CD8-positive, alpha-beta memory T cell (primary cell): Measurements from ENCODE around the gene DCDC2B. TPM values are rescaled to one million over a fixed set of nuclear protein-coding genes. Genes with fewer than 3 reads are reported as not detected.

ENCODE experiments used
- CTCF ChIA-PET: fragments of 350-600 bp; sonication (Branson Sonifier 250); formaldehyde crosslinking; loops from one replicate; lab custom pipeline; 2021; ENCODE audit warnings: antibody characterized with exemption; lab: Charles Lee
- POLR2A ChIA-PET: fragments of 350-600 bp; sonication (Branson Sonifier 250); formaldehyde crosslinking; loops from one replicate; lab custom pipeline; 2021; ENCODE audit warnings: antibody characterized with exemption; lab: Charles Lee
- DNase-seq, 5 donors: peaks; one replicate each; pipeline versions ENCODE4 v3.0.0 to v3.0.0-alpha.2; 2020 to 2022; ENCODE audit warnings: mixed read lengths in 1 of 5
- H3K27ac ChIP-seq: one replicate; pipeline ENCODE4 v1.7.0; 2013; ENCODE audit warnings: low read depth, mild to moderate bottlenecking, low read length, moderate library complexity
- H3K27me3 ChIP-seq: 2 replicates; pipeline ENCODE4 v1.7.0; 2013; ENCODE audit warnings: low read length, mild to moderate bottlenecking; ENCODE audit not compliant: insufficient read depth, poor library complexity, severe bottlenecking
- H3K36me3 ChIP-seq: 2 replicates; pipeline ENCODE4 v1.7.0; 2013; ENCODE audit warnings: mild to moderate bottlenecking, low read length, moderate library complexity; ENCODE audit not compliant: insufficient read depth
- H3K4me1 ChIP-seq: 2 replicates; pipeline ENCODE4 v1.7.0; 2013; ENCODE audit warnings: mild to moderate bottlenecking, low read length, moderate library complexity; ENCODE audit not compliant: insufficient read depth
- H3K4me3 ChIP-seq: 2 replicates; pipeline ENCODE4 v1.7.0; 2013; ENCODE audit warnings: mild to moderate bottlenecking, low read length
- H3K9me3 ChIP-seq: 2 replicates; pipeline ENCODE4 v1.7.0; 2013; ENCODE audit warnings: mild to moderate bottlenecking, low read length
- H3K27ac Mint-ChIP-seq, 8 donors: one replicate each; pipeline ENCODE4 v1.8.0; 2020 to 2021; ENCODE audit warnings: mixed read lengths in 8 of 8, mild to moderate bottlenecking in 6 of 8, inconsistent platforms in 3 of 8, moderate library complexity in 3 of 8
- H3K27me3 Mint-ChIP-seq, 2 donors: one replicate each; pipeline ENCODE4 v1.8.0; 2020 to 2021; ENCODE audit warnings: mixed read lengths in 2 of 2, mild to moderate bottlenecking in 1 of 2, moderate library complexity in 1 of 2
- H3K36me3 Mint-ChIP-seq, 3 donors: one replicate each; pipeline ENCODE4 v1.8.0; 2020 to 2021; ENCODE audit warnings: mixed read lengths in 3 of 3, inconsistent platforms in 1 of 3, mild to moderate bottlenecking in 1 of 3
- H3K4me1 Mint-ChIP-seq, 3 donors: one replicate each; pipeline ENCODE4 v1.8.0; 2020 to 2021; ENCODE audit warnings: mixed read lengths in 3 of 3, inconsistent platforms in 1 of 3, mild to moderate bottlenecking in 1 of 3
- H3K4me3 Mint-ChIP-seq, 7 donors: one replicate each; pipeline ENCODE4 v1.8.0; 2020 to 2021; ENCODE audit warnings: mixed read lengths in 7 of 7, mild to moderate bottlenecking in 6 of 7, moderate library complexity in 4 of 7, inconsistent platforms in 2 of 7
- H3K9me3 Mint-ChIP-seq, 5 donors: one replicate each; pipeline ENCODE4 v1.8.0; 2020 to 2022; ENCODE audit warnings: mixed read lengths in 5 of 5, mild to moderate bottlenecking in 3 of 5, moderate library complexity in 2 of 5, inconsistent platforms in 1 of 5
- polyA plus RNA-seq: library from polyadenylated mRNA; unstranded; fragments of 300-500 nt; fragmentation: Illumina TruSeq; gene quantifications from one replicate; pipeline ENCODE4 v1.2.3, GENCODE V29; 2021
- total RNA-seq, 2 experiments: library from RNA; stranded (reverse); gene quantifications; one replicate each; pipeline ENCODE4 v1.2.3, GENCODE V29; 2021

DCDC2B gene
- total and polyA plus RNA-seq, 3 experiments from 2014 or later: 0.11 to 0.13 TPM; not detected in 1

DNA sequence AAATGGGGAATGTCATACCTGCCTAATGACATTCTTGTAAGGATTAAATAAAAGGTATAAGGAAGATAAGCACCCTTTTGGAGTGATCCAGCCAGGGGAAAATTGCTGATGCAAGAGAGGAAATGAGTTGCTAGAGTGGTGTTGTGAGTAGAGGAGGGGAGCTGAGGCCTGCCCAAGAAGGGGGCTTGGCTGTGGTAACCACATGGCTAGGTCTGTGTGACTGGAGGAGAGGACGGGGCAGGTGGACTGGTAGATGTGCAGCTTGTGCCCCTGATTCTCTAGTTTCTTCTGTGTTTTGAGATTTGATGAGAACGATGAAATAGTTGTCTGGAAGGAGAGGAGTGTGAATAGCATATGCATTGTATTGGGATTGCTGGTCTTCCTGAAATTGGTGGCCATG lies 22.8 kb upstream of the DCDC2B start:
- no peaks in the 10 kb centered on the region for H3K27me3 ChIP-seq

DNA sequence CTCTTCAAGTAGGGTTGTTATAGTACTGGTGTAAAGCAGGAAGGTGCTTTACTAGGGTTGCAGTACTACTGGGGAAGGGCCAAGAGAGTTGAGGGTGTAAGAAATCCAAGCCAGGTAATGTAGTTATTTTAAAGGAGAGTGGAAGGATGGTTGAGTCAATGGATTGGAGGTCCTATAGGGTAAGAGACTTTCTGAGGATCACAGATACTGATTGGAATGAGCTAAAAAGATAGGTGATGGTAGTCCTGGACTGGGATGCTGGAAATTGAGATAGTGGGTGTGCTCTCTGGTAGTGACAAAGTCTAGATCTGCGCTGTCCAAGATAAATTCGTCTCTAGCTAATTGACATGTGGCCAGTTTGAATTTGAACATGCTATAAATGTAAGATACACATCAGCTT lies 22.4 kb upstream of the DCDC2B start:
- Histone ChIP-seq H3K4me3 (no peak overlapping the region), H3K27ac (no peak overlapping the region), H3K36me3 (peaks cover 55% of the 10 kb centered on the region), H3K9me3 (no peaks in the 10 kb centered on the region), H3K4me1 (peaks cover 8% of the 10 kb centered on the region), H3K27me3 (no peaks in the 10 kb centered on the region)
- ChIA-PET CTCF (no interaction called here), POLR2A (no interaction called here)
- H3K4me1 Mint-ChIP-seq: peaks cover 29 to 43% (median 42%) of the 10 kb centered on the region in 3 donors
- H3K27ac Mint-ChIP-seq: peak overlapping the region in 1 of 8 donors; percentile 66
- no peak overlapping the region for H3K4me3 Mint-ChIP-seq
- no peak for DNase-seq
- peaks cover 10 to 76% (median 33%) of the 10 kb centered on the region in 3 donors for H3K36me3 Mint-ChIP-seq
- H3K9me3 Mint-ChIP-seq: no peaks in the 10 kb centered on the region
- H3K27me3 Mint-ChIP-seq: no peaks in the 10 kb centered on the region

More for the DNA sequence above, 22.8 kb upstream of the DCDC2B start:
- peaks cover 51% of the 10 kb centered on the region for H3K36me3 ChIP-seq
- no peaks in the 10 kb centered on the region for H3K27me3 Mint-ChIP-seq
- DNase-seq: no peak
- ChIA-PET CTCF (no interaction called here), POLR2A (no interaction called here)
- no peaks in the 10 kb centered on the region for H3K9me3 Mint-ChIP-seq
- no peak overlapping the region for H3K4me3 ChIP-seq
- peaks cover 8 to 76% (median 30%) of the 10 kb centered on the region in 3 donors for H3K36me3 Mint-ChIP-seq
- peak overlapping the region in 1 of 8 donors; percentile 66 for H3K27ac Mint-ChIP-seq
- no peak overlapping the region for H3K4me3 Mint-ChIP-seq
- H3K9me3 ChIP-seq: no peaks in the 10 kb centered on the region
- no peak overlapping the region for H3K27ac ChIP-seq
- H3K4me1 Mint-ChIP-seq: peaks cover 33 to 47% (median 46%) of the 10 kb centered on the region in 3 donors
- peaks cover 12% of the 10 kb centered on the region for H3K4me1 ChIP-seq

DNA sequence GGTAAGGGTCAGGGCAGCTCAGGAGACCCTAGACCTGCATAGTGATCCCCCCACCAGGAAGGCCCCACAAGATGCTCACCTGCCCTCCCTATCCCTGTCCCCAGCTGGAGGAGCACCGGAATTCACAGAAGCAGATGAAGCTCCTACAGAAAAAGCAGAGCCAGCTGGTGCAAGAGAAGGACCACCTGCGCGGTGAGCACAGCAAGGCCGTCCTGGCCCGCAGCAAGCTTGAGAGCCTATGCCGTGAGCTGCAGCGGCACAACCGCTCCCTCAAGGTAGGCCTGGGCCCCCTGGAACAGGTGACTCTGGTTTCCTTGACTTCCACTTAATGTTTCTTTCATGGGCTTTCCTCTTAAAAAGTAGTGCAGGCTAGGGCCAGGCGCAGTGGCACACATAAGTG lies 21.0 kb upstream of the DCDC2B start:
- Mint-ChIP-seq H3K4me1 (peaks cover 23 to 32% (median 30%) of the 10 kb centered on the region in 3 donors), H3K27me3 (no peaks in the 10 kb centered on the region), H3K27ac (no peak overlapping the region), H3K4me3 (no peak overlapping the region), H3K9me3 (no peaks in the 10 kb centered on the region), H3K36me3 (peaks cover 19 to 78% (median 43%) of the 10 kb centered on the region in 3 donors)
- no peak for DNase-seq
- H3K4me3 ChIP-seq: no peak overlapping the region
- no peaks in the 10 kb centered on the region for H3K4me1 ChIP-seq
- peaks cover 65% of the 10 kb centered on the region for H3K36me3 ChIP-seq
- no peak overlapping the region for H3K27ac ChIP-seq
- H3K9me3 ChIP-seq: no peaks in the 10 kb centered on the region
- no peaks in the 10 kb centered on the region for H3K27me3 ChIP-seq
- ChIA-PET POLR2A (no interaction called here), CTCF (interaction anchor here (1.0 to 1.8 kb wide), 3 partner anchors 8 to 60 kb away, joined by 3 to 4 read pairs (median 3); partner anchors contain the start of gene TXLNA)

DNA sequence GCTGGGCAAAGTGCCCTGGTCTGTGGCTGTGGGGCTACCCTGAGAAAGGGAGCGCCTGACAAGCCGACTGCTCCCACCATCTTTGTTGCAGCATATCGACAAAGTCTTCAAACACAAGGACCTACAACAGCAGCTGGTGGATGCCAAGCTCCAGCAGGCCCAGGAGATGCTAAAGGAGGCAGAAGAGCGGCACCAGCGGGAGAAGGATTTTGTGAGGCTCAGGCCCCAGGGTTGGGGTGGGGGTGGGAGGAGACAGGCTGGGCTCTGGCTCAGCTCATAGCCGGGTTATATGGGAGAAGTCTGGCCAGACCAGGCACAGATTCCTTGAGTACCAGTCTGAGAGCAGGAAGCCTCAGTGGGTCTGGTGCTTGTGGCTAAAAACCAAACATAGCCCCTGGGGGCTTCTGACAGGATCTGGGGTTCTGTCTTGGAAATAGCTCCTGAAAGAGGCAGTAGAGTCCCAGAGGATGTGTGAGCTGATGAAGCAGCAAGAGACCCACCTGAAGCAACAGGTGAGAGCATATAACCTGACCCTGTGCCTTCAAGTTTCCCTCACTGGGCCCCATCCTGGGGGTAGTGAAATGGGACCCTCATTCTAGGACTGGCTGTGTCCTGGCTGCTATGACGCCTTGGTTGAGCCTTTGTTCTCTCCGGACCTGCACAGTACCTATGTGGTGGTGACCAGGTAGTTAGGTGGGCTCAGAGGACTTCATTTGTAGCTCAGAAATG lies 16.5 kb upstream of the DCDC2B start:
- H3K4me3 ChIP-seq: no peak overlapping the region
- H3K9me3 ChIP-seq: no peaks in the 10 kb centered on the region
- H3K4me1 ChIP-seq: peaks cover 28% of the 10 kb centered on the region
- ChIA-PET POLR2A (no interaction called here), CTCF (interaction anchor here (1.2 to 1.4 kb wide), 2 partner anchors 9 to 98 kb away, joined by 4 read pairs; no protein-coding TSS in a partner anchor)
- DNase-seq: no peak
- peaks cover 22 to 93% (median 43%) of the 10 kb centered on the region in 3 donors for H3K36me3 Mint-ChIP-seq
- H3K36me3 ChIP-seq: peaks cover 71% of the 10 kb centered on the region
- no peaks in the 10 kb centered on the region for H3K27me3 Mint-ChIP-seq
- H3K4me1 Mint-ChIP-seq: peaks cover 35 to 43% (median 37%) of the 10 kb centered on the region in 3 donors
- no peaks in the 10 kb centered on the region for H3K9me3 Mint-ChIP-seq
- no peak overlapping the region for H3K27ac ChIP-seq
- no peaks in the 10 kb centered on the region for H3K27me3 ChIP-seq
- no peak overlapping the region for H3K4me3 Mint-ChIP-seq
- peak overlapping the region in 2 of 8 donors; percentile 4 to 88 for H3K27ac Mint-ChIP-seq

DNA sequence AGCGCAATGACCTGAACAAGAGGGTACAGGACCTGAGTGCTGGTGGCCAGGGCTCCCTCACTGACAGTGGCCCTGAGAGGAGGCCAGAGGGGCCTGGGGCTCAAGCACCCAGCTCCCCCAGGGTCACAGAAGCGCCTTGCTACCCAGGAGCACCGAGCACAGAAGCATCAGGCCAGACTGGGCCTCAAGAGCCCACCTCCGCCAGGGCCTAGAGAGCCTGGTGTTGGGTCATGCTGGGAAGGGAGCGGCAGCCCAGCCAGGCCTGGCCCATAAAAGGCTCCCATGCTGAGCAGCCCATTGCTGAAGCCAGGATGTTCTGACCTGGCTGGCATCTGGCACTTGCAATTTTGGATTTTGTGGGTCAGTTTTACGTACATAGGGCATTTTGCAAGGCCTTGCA lies 13.9 kb upstream of the DCDC2B start:
- H3K4me1 ChIP-seq: peaks cover 35% of the 10 kb centered on the region
- no peak overlapping the region for H3K4me3 Mint-ChIP-seq
- no peak overlapping the region for H3K27ac Mint-ChIP-seq
- ChIA-PET CTCF (interaction anchor here (1.0 to 2.1 kb wide), 2 partner anchors 20 to 177 kb away, joined by 3 to 7 read pairs; no protein-coding TSS in a partner anchor), POLR2A (interaction anchor here (0.6 to 1.5 kb wide), 2 partner anchors 16 to 114 kb away, joined by 3 to 4 read pairs; partner anchors contain the start of gene TXLNA)
- peaks cover 41 to 54% (median 47%) of the 10 kb centered on the region in 3 donors for H3K4me1 Mint-ChIP-seq
- no peaks in the 10 kb centered on the region for H3K27me3 ChIP-seq
- no peaks in the 10 kb centered on the region for H3K27me3 Mint-ChIP-seq
- H3K9me3 Mint-ChIP-seq: no peaks in the 10 kb centered on the region
- DNase-seq: no peak
- H3K36me3 ChIP-seq: peaks cover 45% of the 10 kb centered on the region
- H3K27ac ChIP-seq: no peak overlapping the region
- H3K36me3 Mint-ChIP-seq: peaks cover 22 to 73% (median 30%) of the 10 kb centered on the region in 3 donors
- H3K4me3 ChIP-seq: no peak overlapping the region
- no peaks in the 10 kb centered on the region for H3K9me3 ChIP-seq

DNA sequence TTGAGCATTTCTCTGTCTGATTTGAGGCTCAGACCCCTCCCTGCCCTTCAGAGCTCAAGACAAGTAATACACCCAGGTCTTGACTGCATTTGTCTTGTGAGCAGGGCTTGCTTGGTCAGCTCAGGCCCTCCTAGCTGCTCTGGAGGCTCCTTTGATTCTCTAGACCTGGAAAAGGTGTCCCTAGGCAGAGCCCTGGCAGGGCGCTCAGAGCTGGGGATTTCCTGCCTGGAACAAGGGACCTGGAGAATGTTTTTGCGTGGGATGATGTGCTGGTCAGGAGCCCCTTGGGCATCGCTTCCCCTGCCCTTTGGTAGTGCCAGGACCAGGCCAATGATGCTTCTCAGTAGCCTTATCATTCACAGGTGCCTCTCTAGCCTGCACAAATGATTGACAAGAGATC lies 13.4 kb upstream of the DCDC2B start:
- H3K4me1 Mint-ChIP-seq: peaks cover 47 to 58% (median 52%) of the 10 kb centered on the region in 3 donors
- no peak for DNase-seq
- Histone ChIP-seq H3K27ac (no peak overlapping the region), H3K27me3 (no peaks in the 10 kb centered on the region), H3K4me1 (peaks cover 39% of the 10 kb centered on the region), H3K9me3 (no peaks in the 10 kb centered on the region), H3K4me3 (no peak overlapping the region), H3K36me3 (peaks cover 39% of the 10 kb centered on the region)
- no peaks in the 10 kb centered on the region for H3K9me3 Mint-ChIP-seq
- H3K27ac Mint-ChIP-seq: peak overlapping the region in 1 of 8 donors; percentile 36
- ChIA-PET POLR2A (interaction anchor here (1.1 to 1.5 kb wide), 2 partner anchors 15 to 16 kb away, joined by 3 to 4 read pairs; partner anchors contain the start of gene TXLNA), CTCF (interaction anchor here (0.9 to 1.0 kb wide), 2 partner anchors 95 to 177 kb away, joined by 3 read pairs; no protein-coding TSS in a partner anchor)
- H3K4me3 Mint-ChIP-seq: no peak overlapping the region
- peaks cover 0 to 2% of the 10 kb centered on the region in 2 donors for H3K27me3 Mint-ChIP-seq
- H3K36me3 Mint-ChIP-seq: peaks cover 22 to 70% (median 28%) of the 10 kb centered on the region in 3 donors

DNA sequence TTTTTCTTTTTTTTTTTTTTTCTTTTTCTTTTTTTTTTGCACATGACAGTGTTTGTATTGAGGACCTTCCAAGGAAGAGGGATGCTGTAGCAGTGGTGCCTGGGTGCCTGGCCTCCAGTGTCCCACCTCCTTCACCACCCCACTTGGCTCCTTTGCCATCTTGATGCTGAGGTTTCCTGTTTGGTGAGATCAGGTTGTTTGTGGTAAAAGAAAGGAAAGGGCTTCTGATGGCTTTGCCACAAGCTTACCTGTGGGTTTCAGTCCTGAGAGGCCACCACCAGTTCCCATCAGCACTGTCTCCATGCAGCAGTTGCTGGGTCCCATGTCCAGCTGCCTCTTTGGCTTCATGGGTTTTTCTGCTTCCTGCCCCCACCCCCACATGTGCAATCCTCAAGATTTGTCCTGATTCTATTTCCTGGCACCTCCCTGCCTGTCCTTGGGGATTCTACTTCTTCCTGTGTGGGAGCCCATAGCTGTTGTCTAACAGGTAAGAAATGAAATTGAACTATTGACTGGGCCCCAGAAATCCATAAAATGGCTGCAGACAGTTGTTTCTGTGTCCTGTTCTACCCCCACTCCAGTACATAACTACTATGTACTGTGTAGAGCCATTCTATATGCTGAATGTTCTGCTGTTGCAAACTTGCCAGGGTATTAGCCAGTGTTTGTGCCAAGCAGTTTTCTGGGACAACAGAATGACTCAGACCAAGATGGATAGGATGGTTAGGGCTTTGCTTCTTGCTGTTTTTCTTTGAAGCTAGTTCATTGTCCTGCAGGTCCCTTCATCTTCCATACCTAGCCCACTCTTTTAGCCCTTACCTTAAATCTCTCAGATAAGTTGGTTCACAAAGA lies 12.7 kb upstream of the DCDC2B start:
- ChIA-PET CTCF (interaction anchor here (0.9 to 1.0 kb wide), 3 partner anchors 8 to 176 kb away, joined by 3 read pairs; no protein-coding TSS in a partner anchor), POLR2A (interaction anchor here (1.1 to 1.5 kb wide), 2 partner anchors 16 to 17 kb away, joined by 3 to 4 read pairs; partner anchors contain the start of gene TXLNA)
- Histone ChIP-seq H3K4me1 (peaks cover 39% of the 10 kb centered on the region), H3K9me3 (no peaks in the 10 kb centered on the region), H3K36me3 (peaks cover 37% of the 10 kb centered on the region), H3K27ac (no peak overlapping the region), H3K4me3 (peak overlapping the region; percentile 23), H3K27me3 (no peaks in the 10 kb centered on the region)
- peaks cover 47 to 59% (median 53%) of the 10 kb centered on the region in 3 donors for H3K4me1 Mint-ChIP-seq
- DNase-seq: peak in 2 of 5 donors; percentile 24 to 43
- no peaks in the 10 kb centered on the region for H3K9me3 Mint-ChIP-seq
- H3K27ac Mint-ChIP-seq: peak overlapping the region in 7 of 8 donors; percentile 28 to 89 (median 78)
- H3K27me3 Mint-ChIP-seq: peaks cover 0 to 2% of the 10 kb centered on the region in 2 donors
- peaks cover 22 to 65% (median 28%) of the 10 kb centered on the region in 3 donors for H3K36me3 Mint-ChIP-seq
- H3K4me3 Mint-ChIP-seq: peak overlapping the region; percentile 3 to 84 (median 64)
